Lung (tissue), 12 donors: Measurements from ENCODE around the gene PGA3. TPM values are rescaled to one million over a fixed set of nuclear protein-coding genes. Genes with fewer than 3 reads are reported as not detected.
A peak's percentile ranks its signal among the peaks of the same experiment; 100 is the strongest.

Source experiments
- ATAC-seq: fragments of 200-7000 bp; cut with Tn5 transposase; one replicate; pipeline ENCODE4 v1.9.1; 2020; ENCODE audit warnings: moderate number of reproducible peaks; ENCODE audit not compliant: insufficient read depth, low FRiP score
- DNase-seq, 3 donors: peaks; one replicate each; pipeline ENCODE4 v3.0.0-alpha.2; 2013 to 2017
- H3K27ac ChIP-seq, 2 donors: one replicate each; pipeline ENCODE4 v1.5.1; 2013; ENCODE audit warnings: mild to moderate bottlenecking in 2 of 2, moderate library complexity in 2 of 2, control low read depth in 1 of 2, inconsistent platforms in 1 of 2, low read depth in 1 of 2, low read length in 1 of 2
- H3K27me3 ChIP-seq, 3 donors: one replicate each; pipeline ENCODE4 v1.5.1; 2013; ENCODE audit warnings: low read length in 2 of 3; ENCODE audit not compliant: control insufficient read depth in 3 of 3, insufficient read depth in 3 of 3
- H3K36me3 ChIP-seq, 4 donors: one replicate each; pipeline ENCODE4 v1.5.1; 2013; ENCODE audit warnings: low read length in 4 of 4, mild to moderate bottlenecking in 1 of 4, moderate library complexity in 1 of 4; ENCODE audit not compliant: control insufficient read depth in 4 of 4, insufficient read depth in 4 of 4
- H3K4me1 ChIP-seq, 5 donors: one replicate each; pipeline ENCODE4 v1.5.1; 2013; ENCODE audit warnings: low read length in 5 of 5, mild to moderate bottlenecking in 2 of 5, moderate library complexity in 1 of 5; ENCODE audit not compliant: control insufficient read depth in 5 of 5, insufficient read depth in 5 of 5
- H3K4me3 ChIP-seq: one replicate; pipeline ENCODE4 v1.5.1; 2013; ENCODE audit warnings: mild to moderate bottlenecking, control low read depth, moderate library complexity
- H3K9ac ChIP-seq, 2 donors: one replicate each; pipeline ENCODE4 v1.5.1; 2013; ENCODE audit warnings: low read length in 2 of 2, control low read depth in 1 of 2; ENCODE audit not compliant: insufficient read depth in 1 of 2
- H3K9me3 ChIP-seq, 4 donors: one replicate each; pipeline ENCODE4 v1.5.1; 2013; ENCODE audit warnings: low read length in 3 of 4, mild to moderate bottlenecking in 1 of 4, moderate library complexity in 1 of 4; ENCODE audit not compliant: control insufficient read depth in 4 of 4, insufficient read depth in 3 of 4
- CTCF ChIP-seq: IDR thresholded peaks from 2 replicates; pipeline ENCODE4 v1.5.1; 2012; ENCODE audit warnings: mild to moderate bottlenecking; ENCODE audit errors: control extremely low read depth, extremely low read depth
- WGBS, 2 donors: extraction: QIAGEN DNeasy Blood & Tissue Kit; methylation state at CpG; one replicate each; pipeline ENCODE4 v1.1.7; 2013; 5-methylcytosine and 5-hydroxymethylcytosine counted together
- polyA plus RNA-seq, 2 donors: library from polyadenylated mRNA; stranded (reverse); fragments of 200-250 nt; gene quantifications; one replicate each; pipeline ENCODE4 v1.2.1, GENCODE V29; 2013
- total RNA-seq, 2 donors: library from RNA; depleted of rRNA in 1 of 2; stranded (reverse); fragments of >200 nt in 1 of 2; gene quantifications; one replicate each; pipeline ENCODE4 v1.2.1, GENCODE V29; 2014 to 2021
- donor health status: control.
- donor health status: control.
- donor health status: Bipolar disorder and iron deficiency.
- donor health status: healthy.
- donor health status: DM: yes; HTN: yes; CAD: no.

Gene PGA3
- total and polyA plus RNA-seq, 4 donors, result 0.20 to 0.50 TPM; not detected in 2

- Histone ChIP-seq H3K27me3 (peaks cover 0 to 3% (median 0%) of the 10 kb centered on the region in 3 donors), H3K9me3 (peaks cover 0 to 1% (median 0%) of the 10 kb centered on the region in 4 donors), H3K36me3 (no peaks in the 10 kb centered on the region), H3K27ac (no peak overlapping the region), H3K4me3 (no peak overlapping the region), H3K4me1 (peaks cover 0 to 2% (median 0%) of the 10 kb centered on the region in 5 donors), H3K9ac (no peak overlapping the region)
- WGBS, 2 donors, result 55 to 59% methylated on average over 12 of the region's 12 CpGs
- peak; percentile 40 to 55 (median 41) for DNase-seq
- peak; percentile 80 for ATAC-seq
- peak; percentile 73 for TF ChIP-seq CTCF
These were observed 51.2 kb downstream of the PGA3 start for GRCh38 chr11:61254403-61255025.

- WGBS, 2 donors, result 77 to 87% methylated on average over 18 of the region's 18 CpGs
- H3K27me3 ChIP-seq, result peaks cover 0 to 4% (median 0%) of the 10 kb centered on the region in 3 donors
- no peaks in the 10 kb centered on the region for H3K9me3 ChIP-seq
- H3K9ac ChIP-seq, result no peak overlapping the region
- TF ChIP-seq CTCF, result no peak
- H3K4me1 ChIP-seq, result no peaks in the 10 kb centered on the region
- no peak overlapping the region for H3K27ac ChIP-seq
- H3K4me3 ChIP-seq, result no peak overlapping the region
- ATAC-seq (no peak), DNase-seq (no peak)
- H3K36me3 ChIP-seq, result no peaks in the 10 kb centered on the region
These were observed 53.6 kb downstream of the PGA3 start for GRCh38 chr11:61256710-61257482.

DNA sequence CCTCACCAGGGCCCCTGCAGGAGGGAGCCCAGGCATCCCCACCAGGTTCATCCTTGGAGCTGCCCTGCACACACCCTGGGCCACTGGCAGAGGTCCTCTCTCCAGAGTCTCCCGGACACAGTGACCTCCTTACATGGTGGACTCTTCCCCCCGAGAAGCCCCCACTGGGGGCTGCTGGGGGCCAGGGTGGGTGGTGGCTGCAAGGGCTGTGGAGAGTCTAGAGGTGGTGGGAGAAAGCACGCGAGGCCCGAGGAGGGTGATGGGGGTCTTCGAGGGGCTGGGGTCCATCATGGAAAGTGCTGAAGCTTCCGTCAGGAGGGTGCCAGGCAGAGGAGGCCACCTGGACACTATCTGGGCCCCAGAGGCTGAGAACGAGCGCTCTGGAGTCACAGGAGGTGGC lies 55.2 kb downstream of the PGA3 start:
- ATAC-seq (no peak), DNase-seq (no peak)
- H3K4me3 ChIP-seq, result no peak overlapping the region
- 90 to 96% methylated on average over 9 of the region's 9 CpGs for WGBS, 2 donors
- no peaks in the 10 kb centered on the region for H3K36me3 ChIP-seq
- H3K9ac ChIP-seq, result no peak overlapping the region
- TF ChIP-seq CTCF, result no peak
- H3K9me3 ChIP-seq, result no peaks in the 10 kb centered on the region
- no peak overlapping the region for H3K27ac ChIP-seq
- peaks cover 0 to 4% (median 0%) of the 10 kb centered on the region in 3 donors for H3K27me3 ChIP-seq
- H3K4me1 ChIP-seq, result no peaks in the 10 kb centered on the region
